ENCODE results near the gene MYO6. TPM values are rescaled to one million over a fixed set of nuclear protein-coding genes. Genes with fewer than 3 reads are reported as not detected.

MYO6 gene
- 0.97 TPM for polyA plus RNA-seq (2012; ENCODE audit: insufficient read length, low read depth)

DNA sequence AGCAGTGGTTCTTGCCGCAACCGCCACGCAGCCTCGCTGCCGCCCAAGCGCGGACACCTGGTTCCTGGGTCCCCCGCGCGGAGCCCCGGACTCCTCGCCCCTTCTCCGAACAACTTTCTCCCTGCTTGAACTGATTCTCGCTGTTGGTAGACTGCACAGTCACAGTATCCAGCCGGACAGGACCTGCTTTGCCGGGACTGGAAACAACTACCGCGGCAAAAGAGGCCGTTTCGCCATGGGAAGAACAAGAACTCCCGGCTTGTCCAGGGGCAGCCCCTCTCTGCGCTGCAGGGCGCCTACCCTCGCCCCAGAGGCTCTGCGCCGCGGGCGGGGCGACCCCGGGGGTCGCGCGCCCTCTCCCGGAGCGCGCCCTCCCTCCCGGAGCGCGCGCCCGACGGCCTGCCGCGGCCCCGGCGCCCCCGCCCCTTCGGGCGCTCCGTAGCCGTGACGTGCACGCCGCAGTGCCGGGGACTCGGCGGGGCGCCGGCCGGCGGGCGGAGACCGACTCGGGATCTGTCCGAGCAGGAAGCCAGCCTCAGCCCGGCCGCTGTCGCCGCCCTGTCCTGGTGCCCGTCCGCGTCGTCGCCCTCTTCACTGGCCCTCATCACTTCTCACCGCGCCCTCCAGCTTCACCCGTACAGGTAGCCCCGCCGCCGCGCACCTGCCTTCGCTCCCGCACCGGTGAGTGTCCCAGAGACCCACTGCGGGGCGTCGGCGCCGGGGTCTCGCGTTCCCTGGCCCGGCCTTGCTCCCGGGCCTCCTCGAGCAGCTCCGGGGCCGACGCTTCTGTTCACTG is at the start of gene MYO6:
TSS of gene MYO6 (plus strand) at position 497 of the 796 bp plus-strand sequence. CDS start 68,309 bp downstream, outside the sequence.
- TF ChIP-seq SIN3A (IDR thresholded peaks at IDR 0.05; ENCODE audit: borderline replicate concordance, insufficient read depth, low read length) (no peak), FOXP2 (optimal IDR thresholded peaks at IDR 0.05; ENCODE audit: borderline replicate concordance, extremely low read depth, extremely low read length, insufficient read depth) (peak; percentile 65)

DNA sequence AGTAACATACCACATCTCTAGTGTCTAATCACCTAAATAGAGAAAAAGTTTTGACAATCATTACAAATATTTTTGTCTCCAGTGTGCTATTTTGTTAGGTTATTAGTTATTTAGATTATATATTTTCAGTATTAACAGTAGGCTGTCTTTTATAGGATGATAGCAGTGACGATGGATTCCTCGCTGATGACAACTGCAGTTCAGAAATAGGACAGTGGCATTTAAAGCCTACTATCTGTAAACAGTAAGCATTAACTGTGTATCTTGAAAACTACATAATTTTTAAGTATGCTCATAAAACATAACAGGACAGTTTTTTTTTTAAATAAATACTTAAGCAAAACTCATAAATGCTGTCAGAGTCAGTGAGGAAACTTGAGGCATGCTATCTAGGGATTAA is 37.9 kb upstream of the MYO6 start:
- no peak for TF ChIP-seq SIN3A (IDR thresholded peaks at IDR 0.05; ENCODE audit: borderline replicate concordance, insufficient read depth, low read length)
- no peak for TF ChIP-seq POLR2AphosphoS5 (IDR thresholded peaks at IDR 0.05; ENCODE audit: low read depth, low read length)
- TF ChIP-seq, protein P1, sequence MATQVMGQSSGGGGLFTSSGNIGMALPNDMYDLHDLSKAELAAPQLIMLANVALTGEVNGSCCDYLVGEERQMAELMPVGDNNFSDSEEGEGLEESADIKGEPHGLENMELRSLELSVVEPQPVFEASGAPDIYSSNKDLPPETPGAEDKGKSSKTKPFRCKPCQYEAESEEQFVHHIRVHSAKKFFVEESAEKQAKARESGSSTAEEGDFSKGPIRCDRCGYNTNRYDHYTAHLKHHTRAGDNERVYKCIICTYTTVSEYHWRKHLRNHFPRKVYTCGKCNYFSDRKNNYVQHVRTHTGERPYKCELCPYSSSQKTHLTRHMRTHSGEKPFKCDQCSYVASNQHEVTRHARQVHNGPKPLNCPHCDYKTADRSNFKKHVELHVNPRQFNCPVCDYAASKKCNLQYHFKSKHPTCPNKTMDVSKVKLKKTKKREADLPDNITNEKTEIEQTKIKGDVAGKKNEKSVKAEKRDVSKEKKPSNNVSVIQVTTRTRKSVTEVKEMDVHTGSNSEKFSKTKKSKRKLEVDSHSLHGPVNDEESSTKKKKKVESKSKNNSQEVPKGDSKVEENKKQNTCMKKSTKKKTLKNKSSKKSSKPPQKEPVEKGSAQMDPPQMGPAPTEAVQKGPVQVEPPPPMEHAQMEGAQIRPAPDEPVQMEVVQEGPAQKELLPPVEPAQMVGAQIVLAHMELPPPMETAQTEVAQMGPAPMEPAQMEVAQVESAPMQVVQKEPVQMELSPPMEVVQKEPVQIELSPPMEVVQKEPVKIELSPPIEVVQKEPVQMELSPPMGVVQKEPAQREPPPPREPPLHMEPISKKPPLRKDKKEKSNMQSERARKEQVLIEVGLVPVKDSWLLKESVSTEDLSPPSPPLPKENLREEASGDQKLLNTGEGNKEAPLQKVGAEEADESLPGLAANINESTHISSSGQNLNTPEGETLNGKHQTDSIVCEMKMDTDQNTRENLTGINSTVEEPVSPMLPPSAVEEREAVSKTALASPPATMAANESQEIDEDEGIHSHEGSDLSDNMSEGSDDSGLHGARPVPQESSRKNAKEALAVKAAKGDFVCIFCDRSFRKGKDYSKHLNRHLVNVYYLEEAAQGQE (IDR thresholded peaks at IDR 0.05; ENCODE audit: insufficient read depth in 1 of 2, low read depth in 2 of 2, low read length in 2 of 2): no peak
- TF ChIP-seq TAF1 (IDR thresholded peaks at IDR 0.05; ENCODE audit: borderline replicate concordance, insufficient read depth, low read length): no peak
- no peak for TF ChIP-seq FOXP2 (optimal IDR thresholded peaks at IDR 0.05; ENCODE audit: borderline replicate concordance, extremely low read depth, extremely low read length, insufficient read depth)

DNA sequence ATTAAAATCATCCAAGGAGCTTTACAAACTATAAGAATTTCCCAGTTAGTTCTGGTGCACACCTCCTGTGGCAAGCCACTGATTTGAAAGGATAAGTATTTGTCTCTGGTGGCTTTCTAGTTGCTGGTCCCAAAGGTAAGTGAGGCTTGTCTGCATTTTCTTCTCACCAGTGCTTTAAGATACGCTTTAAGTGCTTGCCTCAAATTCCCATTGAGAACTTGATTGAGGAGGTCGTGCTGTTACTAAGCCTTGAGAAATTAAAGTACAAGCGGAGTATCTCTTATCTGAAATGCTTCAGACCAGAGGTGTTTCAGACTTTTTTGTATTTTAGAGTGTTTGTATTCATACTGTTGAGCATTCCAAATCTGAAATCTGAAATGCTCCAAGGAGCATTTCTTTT is 29.9 kb upstream of the MYO6 start:
- no peak for TF ChIP-seq SIN3A (IDR thresholded peaks at IDR 0.05; ENCODE audit: borderline replicate concordance, insufficient read depth, low read length)
- no peak for TF ChIP-seq FOXP2 (optimal IDR thresholded peaks at IDR 0.05; ENCODE audit: borderline replicate concordance, extremely low read depth, extremely low read length, insufficient read depth)
- TF ChIP-seq POLR2AphosphoS5 (IDR thresholded peaks at IDR 0.05; ENCODE audit: low read depth, low read length): no peak
- no peak for TF ChIP-seq TAF1 (IDR thresholded peaks at IDR 0.05; ENCODE audit: borderline replicate concordance, insufficient read depth, low read length)
- TF ChIP-seq, protein P1 (IDR thresholded peaks at IDR 0.05; ENCODE audit: insufficient read depth in 1 of 2, low read depth in 2 of 2, low read length in 2 of 2): no peak

DNA sequence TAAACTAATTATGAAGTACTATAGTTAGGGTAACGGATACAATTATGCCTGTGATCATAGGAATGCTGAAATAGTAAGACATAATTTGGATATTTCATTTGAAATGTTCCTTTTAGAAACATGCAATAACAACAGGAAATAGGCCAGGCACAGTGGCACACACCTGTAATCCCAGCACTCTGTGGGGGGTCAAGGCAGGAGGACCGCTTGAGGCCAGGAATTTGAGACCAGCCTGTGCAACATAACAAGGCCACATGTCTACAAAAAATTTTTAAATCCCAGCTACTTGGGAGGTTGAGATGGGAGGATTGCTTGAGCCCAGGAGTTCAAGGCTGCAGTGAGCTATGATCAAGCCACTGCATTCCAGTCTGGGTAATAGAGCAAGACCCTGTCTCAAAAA is 25.7 kb upstream of the MYO6 start:
- TF ChIP-seq FOXP2 (optimal IDR thresholded peaks at IDR 0.05; ENCODE audit: borderline replicate concordance, extremely low read depth, extremely low read length, insufficient read depth): no peak
- no peak for TF ChIP-seq SIN3A (IDR thresholded peaks at IDR 0.05; ENCODE audit: borderline replicate concordance, insufficient read depth, low read length)
- no peak for TF ChIP-seq POLR2AphosphoS5 (IDR thresholded peaks at IDR 0.05; ENCODE audit: low read depth, low read length)
- TF ChIP-seq TAF1 (IDR thresholded peaks at IDR 0.05; ENCODE audit: borderline replicate concordance, insufficient read depth, low read length): no peak
- TF ChIP-seq, protein P1 (IDR thresholded peaks at IDR 0.05; ENCODE audit: insufficient read depth in 1 of 2, low read depth in 2 of 2, low read length in 2 of 2): no peak

DNA sequence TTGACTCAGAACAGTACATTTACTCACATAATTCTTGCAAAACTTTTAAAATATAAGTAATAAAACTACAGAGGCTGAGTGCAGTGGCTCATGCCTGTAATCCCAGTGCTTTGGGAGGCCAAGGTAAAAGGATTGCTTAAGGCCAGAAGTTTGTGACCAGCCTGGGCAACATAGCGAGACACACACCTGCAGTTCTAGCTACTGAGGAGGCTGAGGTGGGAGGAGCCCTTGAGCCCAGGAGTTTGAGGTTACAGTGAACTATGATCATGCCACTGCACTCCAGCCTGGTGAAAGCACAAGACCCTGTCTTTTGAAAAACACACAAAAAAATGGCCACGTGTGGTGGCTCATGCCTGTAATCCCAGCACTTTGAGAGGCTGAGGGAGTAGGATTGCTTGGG is 21.8 kb upstream of the MYO6 start:
- TF ChIP-seq TAF1 (IDR thresholded peaks at IDR 0.05; ENCODE audit: borderline replicate concordance, insufficient read depth, low read length) (no peak), SIN3A (IDR thresholded peaks at IDR 0.05; ENCODE audit: borderline replicate concordance, insufficient read depth, low read length) (no peak), FOXP2 (optimal IDR thresholded peaks at IDR 0.05; ENCODE audit: borderline replicate concordance, extremely low read depth, extremely low read length, insufficient read depth) (no peak), POLR2AphosphoS5 (IDR thresholded peaks at IDR 0.05; ENCODE audit: low read depth, low read length) (no peak)
- TF ChIP-seq, protein P1 (IDR thresholded peaks at IDR 0.05; ENCODE audit: insufficient read depth in 1 of 2, low read depth in 2 of 2, low read length in 2 of 2): no peak

Data from PFSK-1 (cell line).